ENCODE data around the gene TESK2. TPM values are rescaled to one million over a fixed set of nuclear protein-coding genes. Genes with fewer than 3 reads are reported as not detected.
A peak's percentile ranks its signal among the peaks of the same experiment; 100 is the strongest.

TESK2 gene
- polyA plus RNA-seq, 3 donors: 3.9 to 13.1 (median 4.1) TPM

DNA sequence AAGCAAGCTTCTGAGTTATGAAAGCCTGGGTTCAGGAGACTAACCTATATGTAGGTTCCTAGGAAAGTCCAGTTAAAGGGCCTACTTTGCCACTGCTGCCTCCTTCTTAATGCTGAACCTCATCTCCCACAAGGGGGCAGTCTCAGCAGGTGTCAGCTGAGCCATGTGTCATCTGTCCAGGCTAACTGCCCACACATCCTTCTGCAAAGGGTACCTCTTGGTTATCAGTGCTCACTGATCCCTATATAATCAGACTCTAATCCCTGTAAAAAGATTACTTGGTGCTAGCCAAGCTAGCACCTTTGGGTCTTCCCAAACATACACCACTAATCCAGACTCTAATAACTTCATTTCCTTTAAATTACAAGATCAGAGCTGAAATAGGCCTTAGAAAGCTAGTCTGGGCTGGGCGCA, 21.7 kb upstream of the TESK2 start:
- Histone ChIP-seq H3K79me2 (ENCODE audit: insufficient read depth, low read length) (no peaks in the 10 kb centered on the region), H3K4me2 (replicated peaks; ENCODE audit: extremely low read depth, low read length, poor library complexity, severe bottlenecking) (no peak overlapping the region)
- H3K4me1 Mint-ChIP-seq: no peaks in the 10 kb centered on the region

DNA sequence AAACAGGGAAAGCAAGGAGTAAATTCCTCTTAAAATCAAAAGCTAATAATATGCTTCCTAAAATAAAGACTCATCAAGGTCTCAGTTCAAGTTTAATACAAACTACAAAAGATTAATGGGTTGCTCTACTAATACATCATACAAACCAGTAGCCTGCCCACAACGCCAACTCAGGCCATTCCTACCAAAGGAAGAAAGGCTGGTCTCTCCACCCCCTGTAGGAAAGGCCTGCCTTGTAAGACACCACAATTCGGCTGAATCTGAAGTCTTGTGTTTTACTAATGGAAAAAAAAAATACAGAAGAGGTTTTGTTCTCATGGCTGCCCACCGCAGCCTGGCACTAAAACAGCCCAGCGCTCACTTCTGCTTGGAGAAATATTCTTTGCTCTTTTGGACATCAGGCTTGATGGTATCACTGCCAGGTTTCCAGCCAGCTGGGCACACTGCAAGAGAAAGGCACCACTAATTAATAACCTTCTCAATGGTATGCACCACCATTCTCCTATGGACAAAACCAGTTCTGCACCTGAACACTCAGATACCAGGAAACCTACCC, 20.1 kb upstream of the TESK2 start:
- Histone ChIP-seq H4K20me1 (ENCODE audit: insufficient read depth, low read length) (peaks cover 13% of the 10 kb centered on the region), H3K36me3 (replicated peaks in 1 of 2; ENCODE audit: control insufficient read depth in 1 of 2, insufficient read depth in 2 of 2, low read length in 2 of 2) (peaks cover 74 to 89% of the 10 kb centered on the region in 2 donors), H3K4me3 (replicated peaks in 1 of 3; ENCODE audit: low read depth in 2 of 3, low read length in 3 of 3) (no peak overlapping the region), H3K9me3 (replicated peaks in 1 of 2; ENCODE audit: control insufficient read depth in 1 of 2, insufficient read depth in 1 of 2, low read length in 2 of 2) (no peaks in the 10 kb centered on the region), H2AFZ (ENCODE audit: insufficient read depth, low read depth, low read length, poor library complexity, severe bottlenecking) (no peak overlapping the region), H3K4me2 (replicated peaks; ENCODE audit: extremely low read depth, low read length, poor library complexity, severe bottlenecking) (no peak overlapping the region), H3K9ac (ENCODE audit: insufficient read depth, low read length, poor library complexity, severe bottlenecking) (no peak overlapping the region), H3K27ac (ENCODE audit: low read depth in 1 of 2, low read length in 2 of 2) (no peak overlapping the region), H3K27me3 (ENCODE audit: control insufficient read depth in 2 of 2, insufficient read depth in 2 of 2, low read length in 2 of 2) (no peaks in the 10 kb centered on the region), H3K79me2 (ENCODE audit: insufficient read depth, low read length) (no peaks in the 10 kb centered on the region), H3K4me1 (ENCODE audit: control insufficient read depth in 1 of 2, insufficient read depth in 2 of 2, low read length in 2 of 2) (no peaks in the 10 kb centered on the region)
- peaks cover 74 to 78% of the 10 kb centered on the region in 2 donors for H3K36me3 Mint-ChIP-seq
- H3K9me3 Mint-ChIP-seq: no peaks in the 10 kb centered on the region
- H3K27me3 Mint-ChIP-seq (ENCODE audit: low read depth in 3 of 3): no peaks in the 10 kb centered on the region
- no peak overlapping the region for H3K4me3 Mint-ChIP-seq
- TF ChIP-seq, protein P1, sequence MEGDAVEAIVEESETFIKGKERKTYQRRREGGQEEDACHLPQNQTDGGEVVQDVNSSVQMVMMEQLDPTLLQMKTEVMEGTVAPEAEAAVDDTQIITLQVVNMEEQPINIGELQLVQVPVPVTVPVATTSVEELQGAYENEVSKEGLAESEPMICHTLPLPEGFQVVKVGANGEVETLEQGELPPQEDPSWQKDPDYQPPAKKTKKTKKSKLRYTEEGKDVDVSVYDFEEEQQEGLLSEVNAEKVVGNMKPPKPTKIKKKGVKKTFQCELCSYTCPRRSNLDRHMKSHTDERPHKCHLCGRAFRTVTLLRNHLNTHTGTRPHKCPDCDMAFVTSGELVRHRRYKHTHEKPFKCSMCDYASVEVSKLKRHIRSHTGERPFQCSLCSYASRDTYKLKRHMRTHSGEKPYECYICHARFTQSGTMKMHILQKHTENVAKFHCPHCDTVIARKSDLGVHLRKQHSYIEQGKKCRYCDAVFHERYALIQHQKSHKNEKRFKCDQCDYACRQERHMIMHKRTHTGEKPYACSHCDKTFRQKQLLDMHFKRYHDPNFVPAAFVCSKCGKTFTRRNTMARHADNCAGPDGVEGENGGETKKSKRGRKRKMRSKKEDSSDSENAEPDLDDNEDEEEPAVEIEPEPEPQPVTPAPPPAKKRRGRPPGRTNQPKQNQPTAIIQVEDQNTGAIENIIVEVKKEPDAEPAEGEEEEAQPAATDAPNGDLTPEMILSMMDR (IDR thresholded peaks at IDR 0.05): no peak
- no peaks in the 10 kb centered on the region for H3K4me1 Mint-ChIP-seq
- intact Hi-C loops (cut with micrococcal nuclease): no loop called here
- peak overlapping the region in 1 of 7 donors; percentile 81 for H3K27ac Mint-ChIP-seq
- no peak for DNase-seq
- 94% methylated on average over 2 of the region's 4 CpGs for WGBS (ENCODE audit: insufficient coverage)

More for the DNA sequence above, 21.7 kb upstream of the TESK2 start:
- Histone ChIP-seq H2AFZ (ENCODE audit: insufficient read depth, low read depth, low read length, poor library complexity, severe bottlenecking) (no peak overlapping the region), H3K4me1 (ENCODE audit: control insufficient read depth in 1 of 2, insufficient read depth in 2 of 2, low read length in 2 of 2) (no peaks in the 10 kb centered on the region), H4K20me1 (ENCODE audit: insufficient read depth, low read length) (peaks cover 27% of the 10 kb centered on the region), H3K36me3 (replicated peaks in 1 of 2; ENCODE audit: control insufficient read depth in 1 of 2, insufficient read depth in 2 of 2, low read length in 2 of 2) (peaks cover 85 to 100% of the 10 kb centered on the region in 2 donors), H3K4me3 (replicated peaks in 1 of 3; ENCODE audit: low read depth in 2 of 3, low read length in 3 of 3) (no peak overlapping the region), H3K9me3 (replicated peaks in 1 of 2; ENCODE audit: control insufficient read depth in 1 of 2, insufficient read depth in 1 of 2, low read length in 2 of 2) (no peaks in the 10 kb centered on the region), H3K27me3 (ENCODE audit: control insufficient read depth in 2 of 2, insufficient read depth in 2 of 2, low read length in 2 of 2) (no peaks in the 10 kb centered on the region), H3K27ac (ENCODE audit: low read depth in 1 of 2, low read length in 2 of 2) (no peak overlapping the region), H3K9ac (ENCODE audit: insufficient read depth, low read length, poor library complexity, severe bottlenecking) (no peak overlapping the region)
- intact Hi-C loops (cut with micrococcal nuclease): loop anchor here (1.0 to 2.0 kb wide), 2 partner anchors 58 kb away; no protein-coding TSS in a partner anchor
- TF ChIP-seq, protein P1 (IDR thresholded peaks at IDR 0.05): peak; percentile 78
- no peaks in the 10 kb centered on the region for H3K9me3 Mint-ChIP-seq
- WGBS (ENCODE audit: insufficient coverage): 100% methylated on average over 1 of the region's 1 CpG
- DNase-seq: peak; percentile 66 to 77 (median 77)
- H3K27ac Mint-ChIP-seq: peak overlapping the region in 2 of 7 donors; percentile 14 to 20
- no peak overlapping the region for H3K4me3 Mint-ChIP-seq
- H3K36me3 Mint-ChIP-seq: peaks cover 89 to 90% of the 10 kb centered on the region in 2 donors
- no peaks in the 10 kb centered on the region for H3K27me3 Mint-ChIP-seq (ENCODE audit: low read depth in 3 of 3)

All from CD14-positive monocyte (primary cell).